Astrocyte of the cerebellum (primary cell): ENCODE results near the gene GPR12.
"Not testable (repeated sequence)": the region's sequence is repeated elsewhere in the genome, so short reads cannot be mapped to it uniquely, and the experiment has no call there.

Experiments used
- DNase-seq: peaks from one replicate; pipeline ENCODE4 v3.0.0-alpha.2; 2011; ENCODE audit warnings: low read depth
- H3K4me3 ChIP-seq: 2 replicates; pipeline ENCODE4 v1.5.1; 2011; ENCODE audit warnings: mild to moderate bottlenecking, low read depth, low read length, moderate library complexity
- in situ Hi-C: cut with HindIII; loops from 2 replicates; pipeline ENCODE4 v1.10.0; 2017; ENCODE audit warnings: low sequenced_read_pairs
- TF ChIP-seq, protein P1 (sequence below): IDR thresholded peaks from 2 replicates; pipeline ENCODE4 v1.5.1; 2012; ENCODE audit warnings: low read length, low read depth, moderate library complexity, mild to moderate bottlenecking; ENCODE audit errors: missing control alignments

Gene GPR12

DNA sequence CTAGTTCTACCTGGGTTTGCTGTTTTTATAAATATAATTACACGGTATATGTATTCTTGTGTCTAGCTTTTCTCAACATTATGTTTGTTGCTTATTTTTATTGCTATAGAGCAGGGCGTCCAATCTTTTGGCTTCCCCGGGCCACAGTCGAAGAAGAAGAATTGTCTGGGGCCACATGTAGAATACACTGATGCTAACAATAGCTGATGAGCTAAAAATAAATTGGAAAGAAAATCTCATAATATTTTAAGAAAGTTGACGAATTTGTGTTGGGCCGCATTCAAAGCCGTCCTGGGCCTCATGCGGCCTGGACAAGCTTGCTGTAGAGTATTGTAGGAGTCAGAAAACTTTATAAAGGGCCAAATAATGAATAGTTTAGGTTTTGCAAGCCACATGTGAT lies 33.9 kb downstream of the GPR12 start:
- in situ Hi-C loops: no loop called here
- H3K4me3 ChIP-seq: no peak overlapping the region
- TF ChIP-seq, protein P1, sequence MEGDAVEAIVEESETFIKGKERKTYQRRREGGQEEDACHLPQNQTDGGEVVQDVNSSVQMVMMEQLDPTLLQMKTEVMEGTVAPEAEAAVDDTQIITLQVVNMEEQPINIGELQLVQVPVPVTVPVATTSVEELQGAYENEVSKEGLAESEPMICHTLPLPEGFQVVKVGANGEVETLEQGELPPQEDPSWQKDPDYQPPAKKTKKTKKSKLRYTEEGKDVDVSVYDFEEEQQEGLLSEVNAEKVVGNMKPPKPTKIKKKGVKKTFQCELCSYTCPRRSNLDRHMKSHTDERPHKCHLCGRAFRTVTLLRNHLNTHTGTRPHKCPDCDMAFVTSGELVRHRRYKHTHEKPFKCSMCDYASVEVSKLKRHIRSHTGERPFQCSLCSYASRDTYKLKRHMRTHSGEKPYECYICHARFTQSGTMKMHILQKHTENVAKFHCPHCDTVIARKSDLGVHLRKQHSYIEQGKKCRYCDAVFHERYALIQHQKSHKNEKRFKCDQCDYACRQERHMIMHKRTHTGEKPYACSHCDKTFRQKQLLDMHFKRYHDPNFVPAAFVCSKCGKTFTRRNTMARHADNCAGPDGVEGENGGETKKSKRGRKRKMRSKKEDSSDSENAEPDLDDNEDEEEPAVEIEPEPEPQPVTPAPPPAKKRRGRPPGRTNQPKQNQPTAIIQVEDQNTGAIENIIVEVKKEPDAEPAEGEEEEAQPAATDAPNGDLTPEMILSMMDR: no peak
- no peak for DNase-seq

DNA sequence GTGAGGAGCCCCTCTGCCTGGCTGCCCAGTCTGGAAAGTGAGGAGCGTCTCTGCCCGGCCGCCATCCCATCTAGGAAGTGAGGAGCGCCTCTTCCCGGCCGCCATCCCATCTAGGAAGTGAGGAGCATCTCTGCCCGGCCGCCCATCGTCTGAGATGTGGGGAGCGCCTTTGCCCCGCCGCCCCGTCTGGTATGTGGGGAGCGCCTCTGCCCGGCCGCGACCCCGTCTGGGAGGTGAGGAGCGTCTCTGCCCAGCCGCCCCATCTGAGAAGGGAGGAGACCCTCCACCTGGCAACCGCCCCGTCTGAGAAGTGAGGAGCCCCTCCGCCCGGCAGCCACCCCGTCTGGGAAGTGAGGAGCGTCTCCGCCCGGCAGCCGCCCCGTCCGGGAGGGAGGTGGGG lies 37.0 kb downstream of the GPR12 start:
- H3K4me3 ChIP-seq, in situ Hi-C loops, DNase-seq: not testable (repeated sequence)

DNA sequence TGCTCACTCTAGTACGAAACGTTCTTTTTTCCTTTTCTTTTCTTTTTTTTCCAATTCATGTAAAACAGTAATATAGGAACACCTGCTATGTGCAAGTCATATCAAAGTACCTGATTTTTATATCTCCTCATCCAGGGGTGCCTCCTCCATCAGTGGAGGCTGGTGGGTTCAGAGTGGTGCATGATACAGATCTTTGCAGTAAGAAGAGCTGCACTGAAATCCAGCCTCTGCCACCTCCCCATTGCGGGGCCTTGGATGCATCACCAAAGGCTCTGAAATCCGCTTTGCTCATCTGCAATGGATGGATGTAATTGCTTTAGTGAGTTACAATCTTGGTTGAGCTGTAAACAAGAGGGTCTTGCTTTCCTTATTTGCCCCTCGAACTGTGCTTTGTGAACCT lies 38.3 kb downstream of the GPR12 start:
- no peak for DNase-seq
- no peak overlapping the region for H3K4me3 ChIP-seq
- in situ Hi-C loops: no loop called here
- TF ChIP-seq, protein P1: no peak

DNA sequence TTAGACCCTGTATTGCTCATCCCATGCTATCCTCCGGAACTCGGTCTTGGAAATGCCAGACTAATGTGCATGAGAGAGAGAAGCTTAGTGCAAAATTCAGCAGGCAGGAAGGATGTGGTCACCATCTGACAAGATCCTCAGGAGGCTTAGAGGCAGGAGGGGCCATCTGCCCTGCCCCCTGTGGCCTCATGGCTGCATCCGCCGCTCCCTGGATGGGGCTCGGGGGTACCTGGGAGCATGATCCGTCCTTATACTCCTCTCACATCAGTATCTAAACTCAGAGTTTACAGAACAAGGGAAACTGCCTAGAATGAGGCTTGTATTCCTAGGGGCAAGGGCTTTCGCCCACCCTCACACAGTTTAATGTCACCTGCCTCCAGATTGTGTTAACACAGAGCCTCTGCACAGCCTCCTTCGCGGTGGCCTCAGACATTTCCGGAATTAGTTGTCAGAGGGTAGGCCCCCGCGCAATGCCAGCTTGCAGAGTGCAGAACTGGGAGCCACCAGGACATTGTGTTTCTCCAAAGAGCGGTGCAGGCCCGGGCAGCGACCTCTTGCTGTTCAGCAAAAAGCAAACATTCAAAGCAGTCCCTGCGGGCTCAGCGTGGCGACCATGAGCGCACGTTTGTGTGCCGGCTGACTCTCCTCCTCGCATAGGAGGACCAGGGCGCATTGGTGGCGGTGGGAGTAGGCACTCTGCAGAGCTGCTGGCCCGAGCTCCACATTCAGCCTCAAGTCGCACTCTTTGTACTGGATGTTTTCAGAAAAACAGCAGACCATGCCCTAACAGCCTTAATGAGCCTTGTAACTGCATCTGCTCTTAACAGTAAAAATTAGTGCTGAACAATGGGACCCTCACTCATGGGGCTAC lies 39.1 kb downstream of the GPR12 start:
- in situ Hi-C loops: no loop called here
- TF ChIP-seq, protein P1: no peak
- H3K4me3 ChIP-seq: no peak overlapping the region
- DNase-seq: no peak

DNA sequence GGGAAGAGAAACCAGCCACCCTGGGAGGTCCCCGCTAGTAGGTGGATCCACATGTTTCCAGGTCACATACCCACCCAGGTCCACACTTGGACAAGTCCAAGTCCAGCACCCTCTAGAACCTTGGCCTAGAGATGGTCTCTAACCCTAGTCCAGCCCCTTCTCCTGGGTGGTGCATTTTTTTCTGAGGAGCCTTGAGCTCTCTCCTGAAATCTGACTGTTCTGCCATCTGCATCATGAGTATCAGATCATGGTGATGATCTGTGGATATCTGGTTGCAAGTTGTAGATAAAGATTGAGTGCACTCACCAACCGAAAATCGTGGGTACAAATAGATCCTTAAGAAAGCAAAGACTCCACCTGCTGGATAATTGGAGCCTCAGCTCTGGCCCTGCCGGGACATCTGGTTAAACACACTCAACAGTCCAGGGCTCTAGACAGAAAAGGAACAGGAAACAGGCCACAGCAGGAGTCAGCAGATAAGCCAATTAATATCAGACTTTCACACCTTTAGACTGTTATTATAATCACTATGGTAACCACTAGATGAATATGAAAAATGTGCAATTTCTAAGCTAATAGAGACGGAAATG lies 41.1 kb downstream of the GPR12 start:
- in situ Hi-C loops: no loop called here
- no peak for DNase-seq
- no peak overlapping the region for H3K4me3 ChIP-seq
- TF ChIP-seq, protein P1: no peak

DNA sequence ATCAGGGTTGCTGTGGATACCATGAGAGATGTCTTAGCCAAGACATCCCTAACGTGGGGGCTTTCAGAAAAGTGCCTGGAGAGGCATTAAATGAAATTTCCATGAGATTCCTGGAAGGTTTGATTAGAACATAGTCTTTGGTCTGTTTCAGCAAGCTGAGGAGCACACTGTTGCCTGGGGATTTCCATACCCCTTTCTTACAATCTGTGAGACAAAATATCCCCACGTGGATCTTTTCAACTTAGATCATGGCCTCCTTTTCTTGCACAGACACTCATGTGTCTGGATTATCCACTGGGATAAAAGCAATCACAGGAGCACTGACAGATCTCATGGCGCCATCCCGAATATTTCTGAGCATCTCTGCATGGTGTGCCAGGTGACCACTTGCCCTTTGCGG lies 41.7 kb downstream of the GPR12 start:
- TF ChIP-seq, protein P1: no peak
- H3K4me3 ChIP-seq: no peak overlapping the region
- no peak for DNase-seq
- in situ Hi-C loops: no loop called here

DNA sequence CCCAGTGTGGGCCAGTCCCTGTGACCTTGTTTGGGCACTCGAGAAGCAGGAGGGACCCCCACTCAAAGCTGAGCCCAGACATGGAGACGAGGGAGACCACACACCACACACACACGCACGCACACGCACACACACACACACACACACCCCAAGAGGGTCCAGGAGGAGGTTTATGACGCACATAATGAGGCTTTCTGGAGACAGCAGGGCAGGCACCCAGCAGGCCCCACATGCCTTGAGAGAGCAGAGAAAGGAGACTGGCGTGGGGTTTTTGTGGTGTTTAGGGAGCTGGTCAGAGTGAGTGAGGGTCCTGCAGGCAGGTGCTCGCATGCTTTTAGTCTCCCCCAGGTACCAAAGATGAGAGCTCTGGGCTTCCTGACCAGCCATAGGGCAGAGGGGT lies 42.4 kb downstream of the GPR12 start:
- TF ChIP-seq, protein P1: no peak
- DNase-seq: no peak
- in situ Hi-C loops: no loop called here
- H3K4me3 ChIP-seq: no peak overlapping the region
